ACC112 (cell line): ENCODE results near the gene RRAGC.
"Not testable (repeated sequence)": the region's sequence is repeated elsewhere in the genome, so short reads cannot be mapped to it uniquely, and the experiment has no call there.

Source experiments
- H2AFZ ChIP-seq: fragments of 200-600 bp; sonication (generic); one replicate; pipeline ENCODE4 v1.6.0; 2017; ENCODE audit warnings: antibody characterized with exemption, low read length; ENCODE audit not compliant: unreplicated experiment
- H3K27ac ChIP-seq: fragments of 200-600 bp; sonication (generic); 2 replicates; pipeline ENCODE4 v1.5.1; 2014; ENCODE audit warnings: low read depth, mild to moderate bottlenecking, antibody characterized with exemption, low read length, moderate library complexity
- H3K27me3 ChIP-seq: fragments of 200-600 bp; sonication (generic); 2 replicates; pipeline ENCODE4 v1.6.1; 2014; ENCODE audit warnings: mild to moderate bottlenecking, antibody characterized with exemption, low read length, moderate library complexity, mixed read lengths; ENCODE audit not compliant: insufficient read depth
- H3K36me3 ChIP-seq: fragments of 200-600 bp; sonication (generic); 2 replicates; pipeline ENCODE4 v1.6.1; 2016; ENCODE audit warnings: mild to moderate bottlenecking, antibody characterized with exemption, low read length, moderate library complexity, mixed read lengths; ENCODE audit not compliant: insufficient read depth
- H3K4me1 ChIP-seq: fragments of 200-600 bp; sonication (generic); one replicate; pipeline ENCODE4 v1.6.1; 2016; ENCODE audit warnings: low read length, mixed read lengths; ENCODE audit not compliant: insufficient read depth, unreplicated experiment, control insufficient read depth
- H3K4me3 ChIP-seq: fragments of 200-600 bp; sonication (generic); 2 replicates; pipeline ENCODE4 v1.5.1; 2014; ENCODE audit warnings: mild to moderate bottlenecking, low read depth, low read length
- H3K79me2 ChIP-seq: fragments of 200-600 bp; sonication (generic); one replicate; pipeline ENCODE4 v1.6.0; 2016; ENCODE audit warnings: low read length; ENCODE audit not compliant: control insufficient read depth, unreplicated experiment, insufficient read depth

Gene RRAGC

DNA sequence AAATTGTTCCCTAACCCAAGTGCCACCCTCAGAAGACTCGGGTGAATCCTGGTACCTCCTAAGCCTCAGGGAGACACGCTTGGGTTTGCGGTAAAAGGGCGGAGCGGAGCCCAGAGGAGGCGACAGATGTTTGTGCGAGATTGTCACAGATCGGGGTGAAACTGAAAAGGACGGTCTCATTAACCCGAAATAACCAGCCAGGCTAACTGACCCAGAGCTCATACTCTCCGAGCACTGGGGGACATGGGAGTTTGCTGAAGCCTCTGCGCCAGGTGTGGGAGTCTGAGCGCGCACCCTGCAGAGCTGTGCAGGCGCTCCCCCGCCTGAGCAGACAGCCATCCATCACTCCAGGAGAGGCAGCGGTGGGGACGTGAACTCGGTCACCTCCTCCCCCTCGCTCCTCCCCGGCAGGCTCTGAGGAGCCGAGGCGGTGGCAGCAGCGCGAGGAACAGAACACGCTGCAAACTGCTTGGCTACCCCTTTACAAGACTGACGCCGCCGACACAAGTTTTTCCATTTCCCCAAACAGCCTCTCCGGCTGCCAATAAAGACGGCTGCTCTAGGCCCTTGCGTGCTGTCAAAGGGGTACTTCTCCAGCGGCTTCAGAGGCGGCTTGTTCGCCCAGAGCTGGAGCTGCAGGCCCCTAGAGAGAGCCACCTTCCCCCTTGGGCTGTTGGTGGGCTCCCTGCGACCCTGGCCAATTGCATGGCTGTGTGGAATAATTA lies 43.5 kb downstream of the RRAGC start:
- H2AFZ ChIP-seq: no peak overlapping the region
- peaks cover 2% of the 10 kb centered on the region for H3K4me1 ChIP-seq
- peaks cover 98% of the 10 kb centered on the region for H3K27me3 ChIP-seq
- no peak overlapping the region for H3K4me3 ChIP-seq
- no peaks in the 10 kb centered on the region for H3K36me3 ChIP-seq
- H3K27ac ChIP-seq: no peak overlapping the region
- no peaks in the 10 kb centered on the region for H3K79me2 ChIP-seq

DNA sequence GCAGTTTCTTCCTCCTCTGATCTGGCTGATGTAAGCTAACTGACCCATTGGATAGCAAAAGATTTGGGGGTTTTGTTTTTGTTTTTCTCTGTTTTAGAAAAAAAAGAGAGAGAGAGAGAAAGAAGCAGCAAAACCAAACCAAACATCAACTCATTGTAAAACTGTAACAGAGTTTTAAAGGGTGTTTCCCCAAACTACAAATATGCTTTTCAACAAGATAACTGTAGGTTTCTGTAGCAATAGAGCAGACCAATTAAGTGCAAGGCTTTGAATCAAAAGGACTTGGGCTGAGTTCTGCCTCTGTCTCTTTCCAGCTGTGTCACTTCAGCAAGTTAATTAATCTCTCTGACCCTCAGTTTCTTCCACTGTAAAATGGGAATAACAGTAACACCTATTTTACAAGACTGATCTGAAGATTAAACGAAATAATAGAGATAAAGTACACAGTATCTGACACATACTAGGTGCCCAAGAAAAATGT lies 44.5 kb downstream of the RRAGC start:
- no peak overlapping the region for H2AFZ ChIP-seq
- H3K79me2 ChIP-seq: no peaks in the 10 kb centered on the region
- peaks cover 2% of the 10 kb centered on the region for H3K4me1 ChIP-seq
- H3K4me3 ChIP-seq: no peak overlapping the region
- peaks cover 98% of the 10 kb centered on the region for H3K27me3 ChIP-seq
- no peak overlapping the region for H3K27ac ChIP-seq
- no peaks in the 10 kb centered on the region for H3K36me3 ChIP-seq

DNA sequence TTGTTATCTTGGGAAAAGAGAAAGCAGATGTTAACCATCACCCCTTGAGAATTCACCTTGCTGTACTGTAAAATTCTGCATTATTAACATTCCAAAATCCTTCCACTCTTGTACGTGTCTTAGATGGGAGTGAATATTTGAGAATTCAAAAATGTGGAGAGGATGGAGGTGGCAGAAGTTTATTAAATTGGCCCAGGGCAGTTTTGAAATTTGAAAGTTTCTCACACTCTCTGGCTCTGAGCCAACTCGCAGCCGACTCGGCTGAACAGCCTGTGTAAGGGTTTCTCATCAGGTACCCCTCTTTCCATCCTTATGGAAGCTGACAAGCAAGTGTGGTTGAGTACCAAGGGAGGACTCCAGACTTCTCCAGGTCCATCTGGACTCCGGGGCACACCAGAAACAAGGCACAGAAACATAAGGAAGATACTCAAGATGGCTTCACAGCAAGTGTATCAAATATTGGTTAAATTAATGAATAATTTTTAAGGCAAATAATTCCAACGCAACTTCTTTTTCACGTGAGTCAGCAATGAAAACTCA lies 45.1 kb downstream of the RRAGC start:
- no peak overlapping the region for H2AFZ ChIP-seq

DNA sequence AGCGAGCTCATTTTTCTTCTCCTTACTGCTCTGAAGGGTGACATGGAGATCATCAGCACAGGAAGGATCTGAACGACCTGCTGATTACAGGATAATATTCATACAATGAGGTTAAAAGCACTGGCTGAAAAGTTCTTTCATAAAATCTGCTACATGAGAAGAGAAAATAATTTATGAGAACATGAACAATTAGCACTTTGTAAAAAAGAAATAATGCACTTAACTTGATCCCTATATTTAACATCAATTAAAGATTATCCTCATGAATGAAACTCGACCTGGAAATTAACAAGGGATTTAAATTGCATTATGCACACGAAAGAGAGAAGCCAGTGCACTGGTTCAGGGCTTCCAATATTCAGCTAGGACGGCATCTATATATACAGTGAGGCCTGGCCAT lies 46.6 kb downstream of the RRAGC start:
- no peak overlapping the region for H3K27ac ChIP-seq

More for the DNA sequence above, 45.1 kb downstream of the RRAGC start:
- Histone ChIP-seq H3K79me2 (no peaks in the 10 kb centered on the region), H3K4me1 (peaks cover 2% of the 10 kb centered on the region), H3K4me3 (no peak overlapping the region), H3K36me3 (no peaks in the 10 kb centered on the region), H3K27me3 (peaks cover 96% of the 10 kb centered on the region), H3K27ac (no peak overlapping the region)

DNA sequence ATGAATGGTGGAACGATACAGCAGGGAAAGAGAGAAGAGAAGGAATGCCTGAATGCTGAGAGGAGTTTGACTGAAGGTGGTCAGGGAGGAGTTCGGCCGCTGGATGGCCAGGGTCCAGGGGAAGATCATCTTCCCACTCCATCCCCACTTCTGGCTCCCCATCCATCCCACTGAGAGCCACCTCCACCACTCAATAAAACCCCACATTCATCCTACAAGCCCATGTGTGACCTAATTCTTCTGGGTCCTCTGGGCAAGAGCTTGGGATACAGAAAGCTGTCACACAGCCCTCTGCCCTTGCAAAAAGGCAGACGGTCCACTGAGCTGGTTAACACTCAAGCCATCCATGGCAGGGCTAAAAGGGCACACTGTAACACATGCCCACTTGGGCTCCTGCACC lies 48.1 kb downstream of the RRAGC start:
- peaks cover 88% of the 10 kb centered on the region for H3K27me3 ChIP-seq
- H3K4me3 ChIP-seq: not testable (repeated sequence)

More for the DNA sequence above, 46.6 kb downstream of the RRAGC start:
- no peak overlapping the region for H3K4me3 ChIP-seq
- no peaks in the 10 kb centered on the region for H3K36me3 ChIP-seq
- H3K27me3 ChIP-seq: peaks cover 95% of the 10 kb centered on the region
- no peaks in the 10 kb centered on the region for H3K79me2 ChIP-seq
- no peak overlapping the region for H2AFZ ChIP-seq
- H3K4me1 ChIP-seq: no peaks in the 10 kb centered on the region

DNA sequence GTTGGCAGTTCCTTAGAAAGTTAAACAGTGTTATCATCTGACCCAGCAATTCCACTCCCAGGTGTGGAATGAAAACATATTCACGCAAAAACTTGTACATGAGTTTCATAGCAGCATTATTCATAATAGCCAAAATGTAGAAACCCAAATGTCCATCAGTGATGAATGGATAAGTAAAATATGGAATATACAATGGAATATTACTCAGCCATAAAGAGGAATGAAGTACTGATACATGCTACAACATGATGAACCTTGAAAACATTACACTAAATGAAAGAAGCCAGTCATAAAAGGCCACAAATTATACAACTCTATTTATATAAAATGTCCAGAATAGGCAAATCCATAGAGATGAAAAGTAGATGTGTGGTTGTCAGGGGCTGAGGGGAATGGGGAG lies 53.5 kb downstream of the RRAGC start:
- H3K79me2 ChIP-seq: no peaks in the 10 kb centered on the region
- H2AFZ ChIP-seq: no peak overlapping the region
- no peak overlapping the region for H3K27ac ChIP-seq
- peaks cover 75% of the 10 kb centered on the region for H3K27me3 ChIP-seq
- no peak overlapping the region for H3K4me3 ChIP-seq
- no peaks in the 10 kb centered on the region for H3K36me3 ChIP-seq
- H3K4me1 ChIP-seq: no peaks in the 10 kb centered on the region

More for the DNA sequence above, 48.1 kb downstream of the RRAGC start:
- not testable (repeated sequence) for H3K27ac ChIP-seq, H3K36me3 ChIP-seq, H3K4me1 ChIP-seq, H3K79me2 ChIP-seq, H2AFZ ChIP-seq

DNA sequence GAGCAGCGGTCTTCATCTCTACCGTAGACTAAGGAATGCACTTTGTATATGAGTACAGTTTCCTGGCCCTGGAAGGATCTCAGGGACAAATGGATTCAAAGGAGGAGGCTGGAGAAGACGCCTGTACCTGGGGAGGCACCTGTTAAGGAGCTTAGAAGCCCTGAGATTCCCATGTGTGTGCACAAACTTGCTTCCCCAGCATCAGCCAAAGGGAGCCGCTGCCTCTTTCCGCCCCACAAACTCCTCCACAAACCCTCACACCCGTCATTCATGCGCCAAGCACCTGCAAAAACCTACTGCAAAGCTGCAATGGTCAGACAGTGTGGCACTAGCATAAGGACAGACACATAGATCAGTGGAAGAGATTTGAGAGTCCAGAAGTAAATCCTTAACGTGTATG lies 54.5 kb downstream of the RRAGC start:
- Histone ChIP-seq H3K79me2 (no peaks in the 10 kb centered on the region), H3K36me3 (no peaks in the 10 kb centered on the region), H3K27ac (no peak overlapping the region), H2AFZ (no peak overlapping the region), H3K4me1 (no peaks in the 10 kb centered on the region), H3K27me3 (peaks cover 66% of the 10 kb centered on the region), H3K4me3 (no peak overlapping the region)

DNA sequence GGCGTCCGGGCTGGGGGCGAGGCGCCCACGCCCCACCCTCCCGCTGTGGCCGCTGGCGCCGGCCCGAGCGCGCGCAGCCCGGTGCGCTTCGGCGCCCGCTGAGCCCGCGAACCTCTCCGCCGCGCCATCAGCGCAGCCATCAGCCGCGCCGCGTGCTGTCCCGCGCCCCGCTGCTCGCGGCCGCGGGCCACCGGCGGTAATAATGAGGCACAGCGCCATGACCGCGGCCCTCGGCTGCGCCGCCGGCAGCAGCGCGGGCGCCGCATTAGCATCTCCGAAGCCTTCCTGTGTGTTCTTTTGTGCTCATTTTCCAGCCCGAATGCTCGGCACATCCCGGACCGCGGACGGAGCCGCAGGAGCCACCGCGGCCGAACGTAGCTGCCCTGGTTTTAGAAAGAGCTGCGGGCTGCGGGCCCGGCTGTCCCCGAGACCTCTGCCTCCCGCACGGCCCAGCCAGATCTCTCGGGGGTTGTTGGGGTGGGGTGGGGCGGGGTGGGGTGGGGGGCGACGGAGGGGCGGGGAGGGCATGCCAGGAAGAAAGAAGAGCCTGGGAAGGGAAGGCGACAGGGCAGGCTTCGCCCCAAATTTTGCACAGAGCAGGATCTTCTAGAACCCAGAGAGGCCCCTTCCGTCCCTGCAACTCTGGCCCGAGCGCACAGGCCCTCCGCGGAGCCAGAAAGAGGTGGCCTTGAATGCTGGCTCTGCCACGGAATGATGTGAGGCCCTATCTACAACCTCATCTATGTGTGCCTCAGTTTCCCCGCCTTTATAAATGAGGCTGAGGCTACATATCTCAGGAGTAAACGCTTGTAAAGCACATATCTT lies 55.3 kb downstream of the RRAGC start:
- H3K36me3 ChIP-seq: no peaks in the 10 kb centered on the region
- no peaks in the 10 kb centered on the region for H3K4me1 ChIP-seq
- peak overlapping the region; percentile 78 for H3K4me3 ChIP-seq
- no peak overlapping the region for H3K27ac ChIP-seq
- peak overlapping the region; percentile 50 for H2AFZ ChIP-seq
- H3K27me3 ChIP-seq: peaks cover 69% of the 10 kb centered on the region
- no peaks in the 10 kb centered on the region for H3K79me2 ChIP-seq

DNA sequence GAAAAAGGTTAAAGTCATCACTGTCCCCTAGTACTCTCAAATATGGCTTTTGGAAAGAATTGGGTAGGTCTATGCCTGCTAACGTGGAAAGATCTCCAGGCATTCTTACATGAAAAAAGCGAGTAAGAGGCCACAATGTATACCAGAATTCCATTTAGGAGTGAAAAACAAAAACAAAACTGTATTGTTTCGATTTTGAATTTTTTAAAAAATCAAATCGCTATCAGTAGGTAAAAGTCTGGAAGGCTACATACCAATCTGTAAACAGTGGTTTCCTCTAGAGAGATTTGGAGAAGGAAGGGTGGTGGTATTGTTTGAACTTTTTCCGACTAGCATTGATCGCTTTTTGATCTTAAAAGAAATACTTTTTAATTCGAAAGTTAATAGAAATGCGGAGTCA lies 55.9 kb downstream of the RRAGC start:
- Histone ChIP-seq H3K4me1 (no peaks in the 10 kb centered on the region), H3K4me3 (peak overlapping the region; percentile 78), H3K27me3 (peaks cover 69% of the 10 kb centered on the region)

DNA sequence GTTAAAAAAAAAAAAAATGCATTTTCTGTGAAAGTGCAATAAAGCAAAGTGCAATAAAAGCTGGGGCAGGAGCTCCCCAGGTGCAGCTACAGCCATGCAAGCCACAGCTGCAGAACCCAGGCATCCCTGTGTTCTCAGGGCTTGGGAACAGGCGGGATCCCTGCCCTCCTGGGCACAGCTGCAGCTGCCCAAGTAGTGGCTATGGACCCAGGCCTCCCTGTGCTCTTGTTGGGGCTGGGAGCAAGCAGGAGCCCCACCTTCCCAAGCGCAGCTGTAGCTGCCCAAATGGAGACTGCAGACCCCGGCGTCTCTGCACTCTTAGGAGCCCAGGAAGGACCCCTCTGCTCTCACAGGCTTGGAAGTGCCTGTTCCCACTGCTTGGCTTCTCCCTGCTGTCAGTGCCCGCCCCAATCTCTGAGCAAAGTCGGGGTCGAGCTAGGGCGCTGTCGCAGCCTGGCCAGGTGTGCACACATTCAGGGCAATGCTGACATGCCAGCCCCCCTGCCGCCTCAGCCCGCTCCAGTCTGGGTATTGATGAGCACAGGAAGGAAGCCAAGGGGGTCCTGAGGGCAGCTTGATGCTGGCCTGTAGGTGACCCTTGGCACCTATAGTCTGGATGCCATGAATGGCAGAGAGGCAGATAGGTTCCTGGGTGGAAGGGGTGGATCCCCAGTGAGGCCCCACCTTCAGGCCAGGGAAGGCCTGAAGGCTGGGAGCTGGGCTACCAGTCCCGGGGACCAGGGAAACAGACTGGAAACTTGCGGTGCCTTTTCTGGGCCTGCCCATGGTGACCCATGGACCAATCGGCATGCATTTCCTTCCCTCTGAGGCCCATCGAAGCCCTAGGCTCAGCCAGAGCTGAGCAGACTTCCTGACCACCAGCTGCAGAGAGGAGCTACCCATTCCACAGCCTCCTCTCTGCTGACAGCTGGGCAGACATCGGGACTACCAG lies 58.6 kb downstream of the RRAGC start:
- Histone ChIP-seq H3K36me3 (no peaks in the 10 kb centered on the region), H2AFZ (no peak overlapping the region), H3K79me2 (no peaks in the 10 kb centered on the region), H3K4me1 (no peaks in the 10 kb centered on the region), H3K27ac (no peak overlapping the region), H3K27me3 (peaks cover 67% of the 10 kb centered on the region), H3K4me3 (no peak overlapping the region)

More for the DNA sequence above, 55.9 kb downstream of the RRAGC start:
- H3K79me2 ChIP-seq: no peaks in the 10 kb centered on the region
- H3K36me3 ChIP-seq: no peaks in the 10 kb centered on the region
- H3K27ac ChIP-seq: no peak overlapping the region
- peak overlapping the region; percentile 50 for H2AFZ ChIP-seq
